DND-41 (cell line): ENCODE results near the gene METRN.
A peak's percentile ranks its signal among the peaks of the same experiment; 100 is the strongest.

Experiments
- ATAC-seq: fragments of 200-7000 bp; cut with Tn5 transposase; 3 replicates; pipeline ENCODE4 v1.9.1; 2021; ENCODE audit warnings: low read depth; ENCODE audit not compliant: insufficient read depth
- DNase-seq: peaks from one replicate; pipeline ENCODE4 v3.0.0-alpha.2; 2020
- H2AFZ ChIP-seq: 2 replicates; pipeline ENCODE4 v1.6.0; 2012; ENCODE audit warnings: low read depth, low read length
- H3K27ac ChIP-seq: 2 replicates; pipeline ENCODE4 v1.5.1; 2012; ENCODE audit warnings: low read length, inconsistent platforms
- H3K27me3 ChIP-seq: fragments of 200-600 bp; sonication (generic); 2 replicates; pipeline ENCODE4 v1.6.0; 2012; ENCODE audit warnings: low read length, mild to moderate bottlenecking, inconsistent platforms; ENCODE audit not compliant: insufficient read depth, poor library complexity
- H3K36me3 ChIP-seq: 2 replicates; pipeline ENCODE4 v1.5.1; 2012; ENCODE audit warnings: low read length, inconsistent platforms; ENCODE audit not compliant: insufficient read depth
- H3K4me1 ChIP-seq: 2 replicates; pipeline ENCODE4 v1.5.1; 2012; ENCODE audit warnings: mild to moderate bottlenecking, low read length; ENCODE audit not compliant: insufficient read depth
- H3K4me2 ChIP-seq: 2 replicates; pipeline ENCODE4 v1.6.0; 2012; ENCODE audit warnings: mild to moderate bottlenecking, moderate library complexity, low read length, inconsistent platforms; ENCODE audit not compliant: insufficient read depth
- H3K4me3 ChIP-seq, 2 experiments: fragments of 200-600 bp in 1 of 2; shearing (Covaris generic) in 1 of 2; 2 replicates each; pipeline ENCODE4 v1.5.1; 2012 to 2016; ENCODE audit warnings: inconsistent platforms in 2 of 2, low read length in 2 of 2, mild to moderate bottlenecking in 2 of 2, low read depth in 1 of 2, moderate library complexity in 1 of 2
- H3K79me2 ChIP-seq: 2 replicates; pipeline ENCODE4 v1.6.0; 2012; ENCODE audit warnings: low read length, inconsistent platforms; ENCODE audit not compliant: insufficient read depth
- H3K9ac ChIP-seq: 2 replicates; pipeline ENCODE4 v1.6.0; 2012; ENCODE audit warnings: low read depth, mild to moderate bottlenecking, inconsistent platforms, low read length, moderate library complexity
- H3K9me3 ChIP-seq: 2 replicates; pipeline ENCODE4 v1.5.1; 2012; ENCODE audit warnings: low read length, moderate library complexity, mild to moderate bottlenecking, inconsistent platforms; ENCODE audit not compliant: insufficient read depth, severe bottlenecking
- H4K20me1 ChIP-seq: 2 replicates; pipeline ENCODE4 v1.6.0; 2012; ENCODE audit warnings: low read length; ENCODE audit not compliant: insufficient read depth
- CTCF ChIP-seq: IDR thresholded peaks from 2 replicates; pipeline ENCODE4 v1.5.1; 2012; ENCODE audit warnings: borderline replicate concordance, low read length, moderate library complexity, mild to moderate bottlenecking; ENCODE audit not compliant: poor library complexity, severe bottlenecking; ENCODE audit errors: extremely low read depth
- EZH2 ChIP-seq: IDR thresholded peaks from 3 replicates; pipeline ENCODE4 v1.6.1; 2012; ENCODE audit warnings: borderline replicate concordance, low read depth, mild to moderate bottlenecking, moderate library complexity, low read length, inconsistent platforms; ENCODE audit not compliant: severe bottlenecking

Gene METRN

GRCh38 chr16:695355-696089 is 19.4 kb upstream of the METRN start:
- H3K36me3 ChIP-seq = no peaks in the 10 kb centered on the region
- H3K27ac ChIP-seq = no peak overlapping the region
- no peak overlapping the region for H3K4me3 ChIP-seq
- no peaks in the 10 kb centered on the region for H3K79me2 ChIP-seq
- no peaks in the 10 kb centered on the region for H3K9me3 ChIP-seq
- TF ChIP-seq EZH2 = no peak
- TF ChIP-seq CTCF = no peak
- DNase-seq = no peak
- peaks cover 5% of the 10 kb centered on the region; the same call in 1 of the 2 replicates for H4K20me1 ChIP-seq
- H2AFZ ChIP-seq = no peak overlapping the region
- H3K9ac ChIP-seq = no peak overlapping the region
- peaks cover 5% of the 10 kb centered on the region; the same call in 1 of the 2 replicates for H3K4me1 ChIP-seq
- no peaks in the 10 kb centered on the region for H3K27me3 ChIP-seq
- no peak overlapping the region for H3K4me2 ChIP-seq
- ATAC-seq = no peak

GRCh38 chr16:698911-699671 is 15.8 kb upstream of the METRN start:
- TF ChIP-seq EZH2 = no peak
- no peak for TF ChIP-seq CTCF
- H3K36me3 ChIP-seq = no peaks in the 10 kb centered on the region
- no peaks in the 10 kb centered on the region for H3K4me1 ChIP-seq
- H3K9ac ChIP-seq = no peak overlapping the region
- no peaks in the 10 kb centered on the region for H3K79me2 ChIP-seq
- H4K20me1 ChIP-seq = peaks cover 5% of the 10 kb centered on the region
- no peak for DNase-seq
- H3K4me2 ChIP-seq = no peak overlapping the region
- H3K9me3 ChIP-seq = no peaks in the 10 kb centered on the region
- H3K4me3 ChIP-seq = no peak overlapping the region
- H3K27ac ChIP-seq = no peak overlapping the region
- no peak for ATAC-seq
- no peak overlapping the region for H2AFZ ChIP-seq
- no peaks in the 10 kb centered on the region for H3K27me3 ChIP-seq

- no peaks in the 10 kb centered on the region for H3K4me1 ChIP-seq
- peak; percentile 91 for ATAC-seq
- H3K9me3 ChIP-seq = no peaks in the 10 kb centered on the region
- H3K79me2 ChIP-seq = no peaks in the 10 kb centered on the region
- H3K27ac ChIP-seq = no peak overlapping the region
- TF ChIP-seq EZH2 (no peak), CTCF (no peak)
- no peak overlapping the region for H3K4me3 ChIP-seq
- no peak overlapping the region for H3K9ac ChIP-seq
- H3K36me3 ChIP-seq = no peaks in the 10 kb centered on the region
- H2AFZ ChIP-seq = no peak overlapping the region
- no peak overlapping the region for H3K4me2 ChIP-seq
- no peaks in the 10 kb centered on the region for H3K27me3 ChIP-seq
- H4K20me1 ChIP-seq = peaks cover 5% of the 10 kb centered on the region
- peak; percentile 53 for DNase-seq
Observed at GRCh38 chr16:700684-701584, 14.0 kb upstream of the METRN start.
